SK-N-SH treated with all-trans-retinoic acid at 6 μM for 48 hours (cell line): ENCODE measurements around the gene MBD5.

Source experiments
- ATAC-seq: fragments of 200-7000 bp; cut with Tn5 transposase; 3 replicates; pipeline ENCODE4 v1.9.1; 2020; ENCODE audit warnings: mild to moderate bottlenecking, moderate library complexity
- ARNTL ChIP-seq: fragments of 450-650 bp; formaldehyde crosslinking; IDR thresholded peaks from 2 replicates; pipeline ENCODE4 v1.5.0; 2020; ENCODE audit warnings: low read depth, mild to moderate bottlenecking, moderate library complexity, borderline replicate concordance
- BACH2 ChIP-seq: fragments of 250-450 bp; sonication (Bioruptor Pico); IDR thresholded peaks from 2 replicates; pipeline ENCODE4 v1.9.0; 2021; ENCODE audit warnings: mild to moderate bottlenecking, borderline replicate concordance
- CSDC2 ChIP-seq: fragments of 250-450 bp; sonication (Bioruptor Pico); IDR thresholded peaks from 2 replicates; pipeline ENCODE4 v1.5.0; 2020; ENCODE audit warnings: mild to moderate bottlenecking, moderate library complexity
- CSRNP3 ChIP-seq: fragments of 250-450 bp; sonication (Bioruptor Pico); IDR thresholded peaks from 2 replicates; pipeline ENCODE4 v1.5.1; 2021; ENCODE audit warnings: mild to moderate bottlenecking, moderate library complexity
- ESRRG ChIP-seq: fragments of 250-450 bp; sonication (Bioruptor Pico); IDR thresholded peaks from 2 replicates; pipeline ENCODE4 v1.6.1; 2021; ENCODE audit warnings: mild to moderate bottlenecking
- GLIS3 ChIP-seq: fragments of 250-450 bp; sonication (Bioruptor Pico); IDR thresholded peaks from 2 replicates; pipeline ENCODE4 v1.5.0; 2020; ENCODE audit warnings: mild to moderate bottlenecking, moderate library complexity
- ISL1 ChIP-seq: fragments of 250-450 bp; sonication (Bioruptor Pico); IDR thresholded peaks from 2 replicates; pipeline ENCODE4 v2.1.2; 2022; ENCODE audit warnings: mild to moderate bottlenecking, moderate library complexity
- OSR1 ChIP-seq: fragments of 250-450 bp; sonication (Bioruptor Pico); IDR thresholded peaks from 2 replicates; pipeline ENCODE4 v1.8.0; 2022; ENCODE audit warnings: moderate library complexity, mild to moderate bottlenecking, inconsistent platforms
- POU6F1 ChIP-seq: fragments of 250-450 bp; sonication (Bioruptor Pico); IDR thresholded peaks from 2 replicates; pipeline ENCODE4 v1.8.0; 2021; ENCODE audit warnings: low read depth, mild to moderate bottlenecking, moderate library complexity, borderline replicate concordance
- PPARA ChIP-seq: fragments of 250-450 bp; sonication (Bioruptor Pico); IDR thresholded peaks from 2 replicates; pipeline ENCODE4 v1.5.0; 2020; ENCODE audit warnings: mild to moderate bottlenecking, borderline replicate concordance
- RARB ChIP-seq: fragments of 250-450 bp; sonication (Bioruptor Pico); IDR thresholded peaks from 2 replicates; pipeline ENCODE4 v1.8.0; 2021; ENCODE audit warnings: mild to moderate bottlenecking, moderate library complexity
- SNAI2 ChIP-seq: fragments of 250-450 bp; sonication (Bioruptor Pico); IDR thresholded peaks from 2 replicates; pipeline ENCODE4 v1.5.0; 2020; ENCODE audit warnings: mild to moderate bottlenecking, moderate library complexity
- TCF4 ChIP-seq: fragments of 250-450 bp; sonication (Bioruptor Pico); IDR thresholded peaks from 2 replicates; pipeline ENCODE4 v1.8.0; 2021; ENCODE audit warnings: mild to moderate bottlenecking, moderate library complexity, borderline replicate concordance
- TOX ChIP-seq: fragments of 250-450 bp; sonication (Bioruptor Pico); IDR thresholded peaks from 2 replicates; pipeline ENCODE4 v1.8.0; 2021; ENCODE audit warnings: mild to moderate bottlenecking, moderate library complexity, borderline replicate concordance
- ZC3H10 ChIP-seq: fragments of 250-450 bp; sonication (Bioruptor Pico); IDR thresholded peaks from 2 replicates; pipeline ENCODE4 v1.5.1; 2021; ENCODE audit warnings: mild to moderate bottlenecking, moderate library complexity
- ZFP3 ChIP-seq: fragments of 250-450 bp; sonication (Bioruptor Pico); IDR thresholded peaks from 2 replicates; pipeline ENCODE4 v1.5.0; 2020; ENCODE audit warnings: mild to moderate bottlenecking, moderate library complexity
- ZFP30 ChIP-seq: fragments of 450-650 bp; formaldehyde crosslinking; IDR thresholded peaks from 2 replicates; pipeline ENCODE4 v1.5.0; 2022; ENCODE audit warnings: mild to moderate bottlenecking, moderate library complexity
- ZNF565 ChIP-seq: fragments of 450-650 bp; formaldehyde crosslinking; conservative IDR thresholded peaks from 2 replicates; pipeline ENCODE4 v1.5.0; 2020; ENCODE audit warnings: low read depth, mild to moderate bottlenecking, moderate library complexity
- ZNF70 ChIP-seq: fragments of 450-650 bp; formaldehyde crosslinking; IDR thresholded peaks from 2 replicates; pipeline ENCODE4 v1.5.0; 2020; ENCODE audit warnings: mild to moderate bottlenecking, moderate library complexity
- ZNF8 ChIP-seq: fragments of 450-650 bp; formaldehyde crosslinking; IDR thresholded peaks from 2 replicates; pipeline ENCODE4 v1.5.0; 2020; ENCODE audit warnings: mild to moderate bottlenecking, moderate library complexity
- TF ChIP-seq, protein P1 (sequence below): fragments of 250-450 bp; sonication (Bioruptor Pico); IDR thresholded peaks from 2 replicates; pipeline ENCODE4 v1.5.0; 2020; ENCODE audit warnings: mild to moderate bottlenecking, moderate library complexity
- TF ChIP-seq, protein P2 (sequence below): fragments of 250-450 bp; sonication (Bioruptor Pico); IDR thresholded peaks from 2 replicates; pipeline ENCODE4 v1.8.0; 2020; ENCODE audit warnings: mild to moderate bottlenecking, moderate library complexity, borderline replicate concordance
- TF ChIP-seq, protein P3 (sequence below): fragments of 250-450 bp; sonication (Bioruptor Pico); IDR thresholded peaks from 2 replicates; pipeline ENCODE4 v1.5.1; 2020; ENCODE audit warnings: low read depth, mild to moderate bottlenecking, moderate library complexity

Gene MBD5

GRCh38 chr2:147980940-147981528 lies 39.9 kb upstream of the MBD5 start:
- peak; percentile 83 for ATAC-seq
- TF ChIP-seq, protein P1, sequence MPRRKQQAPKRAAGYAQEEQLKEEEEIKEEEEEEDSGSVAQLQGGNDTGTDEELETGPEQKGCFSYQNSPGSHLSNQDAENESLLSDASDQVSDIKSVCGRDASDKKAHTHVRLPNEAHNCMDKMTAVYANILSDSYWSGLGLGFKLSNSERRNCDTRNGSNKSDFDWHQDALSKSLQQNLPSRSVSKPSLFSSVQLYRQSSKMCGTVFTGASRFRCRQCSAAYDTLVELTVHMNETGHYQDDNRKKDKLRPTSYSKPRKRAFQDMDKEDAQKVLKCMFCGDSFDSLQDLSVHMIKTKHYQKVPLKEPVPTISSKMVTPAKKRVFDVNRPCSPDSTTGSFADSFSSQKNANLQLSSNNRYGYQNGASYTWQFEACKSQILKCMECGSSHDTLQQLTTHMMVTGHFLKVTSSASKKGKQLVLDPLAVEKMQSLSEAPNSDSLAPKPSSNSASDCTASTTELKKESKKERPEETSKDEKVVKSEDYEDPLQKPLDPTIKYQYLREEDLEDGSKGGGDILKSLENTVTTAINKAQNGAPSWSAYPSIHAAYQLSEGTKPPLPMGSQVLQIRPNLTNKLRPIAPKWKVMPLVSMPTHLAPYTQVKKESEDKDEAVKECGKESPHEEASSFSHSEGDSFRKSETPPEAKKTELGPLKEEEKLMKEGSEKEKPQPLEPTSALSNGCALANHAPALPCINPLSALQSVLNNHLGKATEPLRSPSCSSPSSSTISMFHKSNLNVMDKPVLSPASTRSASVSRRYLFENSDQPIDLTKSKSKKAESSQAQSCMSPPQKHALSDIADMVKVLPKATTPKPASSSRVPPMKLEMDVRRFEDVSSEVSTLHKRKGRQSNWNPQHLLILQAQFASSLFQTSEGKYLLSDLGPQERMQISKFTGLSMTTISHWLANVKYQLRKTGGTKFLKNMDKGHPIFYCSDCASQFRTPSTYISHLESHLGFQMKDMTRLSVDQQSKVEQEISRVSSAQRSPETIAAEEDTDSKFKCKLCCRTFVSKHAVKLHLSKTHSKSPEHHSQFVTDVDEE (CRISPR knock-in tag) = peak; percentile 80
- no peak for TF ChIP-seq ZNF70 (CRISPR knock-in tag)
- TF ChIP-seq OSR1 (CRISPR knock-in tag) = no peak
- no peak for TF ChIP-seq ESRRG (CRISPR knock-in tag)
- no peak for TF ChIP-seq CSDC2
- TF ChIP-seq ARNTL = no peak
- TF ChIP-seq CSRNP3 (CRISPR knock-in tag) = peak; percentile 62; the same call in 1 of the 2 replicates
- no peak for TF ChIP-seq ZC3H10 (CRISPR knock-in tag)
- no peak for TF ChIP-seq GLIS3 (CRISPR knock-in tag)
- no peak for TF ChIP-seq RARB (CRISPR knock-in tag)
- TF ChIP-seq, protein P2, sequence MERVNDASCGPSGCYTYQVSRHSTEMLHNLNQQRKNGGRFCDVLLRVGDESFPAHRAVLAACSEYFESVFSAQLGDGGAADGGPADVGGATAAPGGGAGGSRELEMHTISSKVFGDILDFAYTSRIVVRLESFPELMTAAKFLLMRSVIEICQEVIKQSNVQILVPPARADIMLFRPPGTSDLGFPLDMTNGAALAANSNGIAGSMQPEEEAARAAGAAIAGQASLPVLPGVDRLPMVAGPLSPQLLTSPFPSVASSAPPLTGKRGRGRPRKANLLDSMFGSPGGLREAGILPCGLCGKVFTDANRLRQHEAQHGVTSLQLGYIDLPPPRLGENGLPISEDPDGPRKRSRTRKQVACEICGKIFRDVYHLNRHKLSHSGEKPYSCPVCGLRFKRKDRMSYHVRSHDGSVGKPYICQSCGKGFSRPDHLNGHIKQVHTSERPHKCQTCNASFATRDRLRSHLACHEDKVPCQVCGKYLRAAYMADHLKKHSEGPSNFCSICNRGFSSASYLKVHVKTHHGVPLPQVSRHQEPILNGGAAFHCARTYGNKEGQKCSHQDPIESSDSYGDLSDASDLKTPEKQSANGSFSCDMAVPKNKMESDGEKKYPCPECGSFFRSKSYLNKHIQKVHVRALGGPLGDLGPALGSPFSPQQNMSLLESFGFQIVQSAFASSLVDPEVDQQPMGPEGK (CRISPR knock-in tag) = no peak
- TF ChIP-seq, protein P3, sequence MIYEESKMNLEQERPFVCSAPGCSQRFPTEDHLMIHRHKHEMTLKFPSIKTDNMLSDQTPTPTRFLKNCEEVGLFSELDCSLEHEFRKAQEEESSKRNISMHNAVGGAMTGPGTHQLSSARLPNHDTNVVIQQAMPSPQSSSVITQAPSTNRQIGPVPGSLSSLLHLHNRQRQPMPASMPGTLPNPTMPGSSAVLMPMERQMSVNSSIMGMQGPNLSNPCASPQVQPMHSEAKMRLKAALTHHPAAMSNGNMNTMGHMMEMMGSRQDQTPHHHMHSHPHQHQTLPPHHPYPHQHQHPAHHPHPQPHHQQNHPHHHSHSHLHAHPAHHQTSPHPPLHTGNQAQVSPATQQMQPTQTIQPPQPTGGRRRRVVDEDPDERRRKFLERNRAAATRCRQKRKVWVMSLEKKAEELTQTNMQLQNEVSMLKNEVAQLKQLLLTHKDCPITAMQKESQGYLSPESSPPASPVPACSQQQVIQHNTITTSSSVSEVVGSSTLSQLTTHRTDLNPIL (CRISPR knock-in tag) = no peak
- no peak for TF ChIP-seq ZFP30 (CRISPR knock-in tag)
- peak; percentile 76 for TF ChIP-seq ISL1 (CRISPR knock-in tag)
- TF ChIP-seq ZNF8 = peak; percentile 26; the same call in 1 of the 2 replicates
- TF ChIP-seq TOX (CRISPR knock-in tag) = no peak
- TF ChIP-seq TCF4 (CRISPR knock-in tag) = peak; percentile 81
- TF ChIP-seq PPARA (CRISPR knock-in tag) = no peak
- TF ChIP-seq BACH2 (CRISPR knock-in tag) = no peak

GRCh38 chr2:147989102-147989501 lies 31.8 kb upstream of the MBD5 start:
- ATAC-seq = no peak
- no peak for TF ChIP-seq RARB (CRISPR knock-in tag)
- TF ChIP-seq, protein P2 (CRISPR knock-in tag) = no peak
- no peak for TF ChIP-seq TOX (CRISPR knock-in tag)
- TF ChIP-seq ZNF565 (CRISPR knock-in tag) = no peak
- no peak for TF ChIP-seq SNAI2 (CRISPR knock-in tag)
- no peak for TF ChIP-seq POU6F1 (CRISPR knock-in tag)
- no peak for TF ChIP-seq CSRNP3 (CRISPR knock-in tag)
- no peak for TF ChIP-seq PPARA (CRISPR knock-in tag)
- TF ChIP-seq, protein P1 (CRISPR knock-in tag) = no peak
- no peak for TF ChIP-seq BACH2 (CRISPR knock-in tag)
- no peak for TF ChIP-seq OSR1 (CRISPR knock-in tag)
- no peak for TF ChIP-seq ZNF70 (CRISPR knock-in tag)
- TF ChIP-seq GLIS3 (CRISPR knock-in tag) = no peak
- no peak for TF ChIP-seq ISL1 (CRISPR knock-in tag)
- no peak for TF ChIP-seq ARNTL
- TF ChIP-seq ZFP3 (CRISPR knock-in tag) = no peak
- no peak for TF ChIP-seq ZNF8
